Ovary (tissue), 3 donors: ENCODE results near the gene NCAPG.

Source experiments
- CTCF ChIP-seq, 3 donors: fragments of 450-650 bp in 2 of 3; fragments of 200-600 bp in 1 of 3; IDR thresholded peaks; one replicate each; pipeline versions ENCODE4 v1.5.1 to v1.8.0; 2016 to 2022; ENCODE audit warnings: antibody characterized with exemption in 3 of 3, mild to moderate bottlenecking in 1 of 3
- EP300 ChIP-seq: sonication (generic); formaldehyde crosslinking; IDR thresholded peaks from one replicate; pipeline ENCODE4 v1.6.1; 2017; ENCODE audit warnings: antibody characterized with exemption
- POLR2A ChIP-seq: fragments of 450-650 bp; IDR thresholded peaks from one replicate; pipeline ENCODE4 v1.6.1; 2017; ENCODE audit warnings: antibody characterized with exemption, mild to moderate bottlenecking, moderate library complexity
- donor health status: DM: no; HTN: no; CAD: no.

DNA sequence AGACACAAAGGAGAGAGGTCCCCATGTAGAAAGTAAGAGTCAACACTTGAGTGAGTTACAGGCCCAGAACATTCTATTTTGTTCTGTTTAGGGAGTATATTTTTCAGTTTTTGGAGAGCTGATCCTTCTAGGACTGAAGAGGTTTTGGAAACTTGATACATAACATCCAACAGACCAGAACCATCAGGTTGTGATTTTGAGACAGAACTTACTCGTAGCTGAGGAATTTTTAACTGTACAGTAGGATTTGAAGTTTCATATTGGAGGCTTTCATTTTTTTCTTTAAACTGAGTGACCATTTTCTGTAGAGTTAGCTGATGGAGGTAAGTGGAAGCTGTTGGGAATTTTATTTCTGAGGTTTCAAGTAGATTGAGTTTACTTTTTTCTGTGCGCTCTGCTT is 73.3 kb downstream of the NCAPG start:
- TF ChIP-seq CTCF (IDR thresholded peaks at IDR 0.05): no peak
- no peak for TF ChIP-seq POLR2A
- TF ChIP-seq EP300: no peak
